HepG2 (cell line): Measurements from ENCODE around the gene CHIC2. TPM values are rescaled to one million over a fixed set of nuclear protein-coding genes. Genes with fewer than 3 reads are reported as not detected.

Experiments
- CERS6 ChIP-seq: sonication (generic); formaldehyde crosslinking; IDR thresholded peaks from 2 replicates; pipeline ENCODE4 v1.5.0; 2020; ENCODE audit warnings: missing genetic modification reagents
- GABPA ChIP-seq, 2 experiments: IDR thresholded peaks; 2 replicates each; pipeline ENCODE4 v1.6.1; 2011 to 2016; ENCODE audit warnings: low read depth in 2 of 2, low read length in 1 of 2, missing biosample characterization in 1 of 2, missing genetic modification characterization in 1 of 2
- GMEB2 ChIP-seq: IDR thresholded peaks from 2 replicates; pipeline ENCODE4 v1.6.1; 2016; ENCODE audit warnings: missing biosample characterization, missing genetic modification reagents, low read depth
- NRL ChIP-seq: sonication (generic); formaldehyde crosslinking; IDR thresholded peaks from 2 replicates; pipeline ENCODE4 v1.5.0; 2020; ENCODE audit warnings: missing genetic modification reagents, mild to moderate bottlenecking, moderate library complexity, borderline replicate concordance
- RELA ChIP-seq: sonication (generic); formaldehyde crosslinking; IDR thresholded peaks from 2 replicates; pipeline ENCODE4 v1.4.0; 2020; ENCODE audit warnings: missing genetic modification reagents
- ZEB1 ChIP-seq: IDR thresholded peaks from 2 replicates; pipeline ENCODE4 v1.6.1; 2012; ENCODE audit warnings: mild to moderate bottlenecking, low read depth, inconsistent platforms; ENCODE audit not compliant: insufficient replicate concordance
- ZMAT3 ChIP-seq: sonication (generic); formaldehyde crosslinking; conservative IDR thresholded peaks from 2 replicates; pipeline ENCODE4 v1.7.0; 2021; ENCODE audit warnings: missing genetic modification reagents
- ZNF260 ChIP-seq: sonication (generic); formaldehyde crosslinking; IDR thresholded peaks from 2 replicates; pipeline ENCODE4 v1.4.0; 2020; ENCODE audit warnings: missing genetic modification reagents, low read depth, mild to moderate bottlenecking, borderline replicate concordance
- ZNF317 ChIP-seq: sonication (generic); formaldehyde crosslinking; IDR thresholded peaks from 2 replicates; pipeline ENCODE4 v1.5.0; 2020; ENCODE audit warnings: mild to moderate bottlenecking, missing genetic modification reagents
- ZNF629 ChIP-seq: sonication (generic); formaldehyde crosslinking; conservative IDR thresholded peaks from 2 replicates; pipeline ENCODE4 v1.5.0; 2020; ENCODE audit warnings: missing genetic modification reagents
- ZNF687 ChIP-seq: sonication (generic); formaldehyde crosslinking; IDR thresholded peaks from 2 replicates; pipeline ENCODE4 v1.5.1; 2020; ENCODE audit warnings: mild to moderate bottlenecking, missing genetic modification reagents, moderate library complexity
- ZNF737 ChIP-seq: sonication (generic); formaldehyde crosslinking; IDR thresholded peaks from 2 replicates; pipeline ENCODE4 v1.5.0; 2020; ENCODE audit warnings: missing genetic modification reagents, mild to moderate bottlenecking, borderline replicate concordance
- ZNF761 ChIP-seq: sonication (generic); formaldehyde crosslinking; conservative IDR thresholded peaks from 2 replicates; pipeline ENCODE4 v1.4.0; 2020; ENCODE audit warnings: mild to moderate bottlenecking, missing genetic modification reagents
- ZNF784 ChIP-seq: sonication (generic); formaldehyde crosslinking; IDR thresholded peaks from 2 replicates; pipeline ENCODE4 v1.5.1; 2020; ENCODE audit warnings: missing genetic modification reagents, mild to moderate bottlenecking, borderline replicate concordance
- polyA plus RNA-seq, 8 experiments: library from polyadenylated mRNA; depleted of rRNA in 3 of 8; stranded (reverse) in 7 of 8; unstranded in 1 of 8; fragments of >200 nt; fragmentation: Illumina TruSeq in 4 of 8; extraction: Trizol in 4 of 8; gene quantifications; 2 replicates each; pipeline versions ENCODE4 v1.2.1 to v1.2.3, GENCODE V29; 2011 to 2016; ENCODE audit warnings: low read depth in 4 of 8, missing spikeins in 1 of 8, mixed read lengths in 1 of 8; ENCODE audit not compliant: insufficient read depth in 1 of 8
- total RNA-seq, 5 experiments: library from RNA; depleted of rRNA; stranded (reverse); fragments of >200 nt; fragmentation: Illumina TruSeq; extraction: Trizol; gene quantifications; 2 replicates each; pipeline ENCODE4 v1.2.3, GENCODE V29; 2016; ENCODE audit warnings: low read depth in 1 of 5
- TF ChIP-seq, protein P1 (sequence below): sonication (generic); formaldehyde crosslinking; IDR thresholded peaks from 2 replicates; pipeline ENCODE4 v1.8.1; 2023; ENCODE audit warnings: mild to moderate bottlenecking, missing genetic modification reagents
- TF ChIP-seq, protein P2 (sequence below): sonication (generic); formaldehyde crosslinking; IDR thresholded peaks from 2 replicates; pipeline ENCODE4 v1.4.0; 2020; ENCODE audit warnings: mild to moderate bottlenecking, missing genetic modification reagents

Gene CHIC2
- total and polyA plus RNA-seq, 2 of the 13 experiments (the other 11 are each of a cell fraction or from before 2014, with no cell fraction given): 10.0 to 17.2 TPM

- no peak for TF ChIP-seq CERS6 (CRISPR knock-in tag)
- TF ChIP-seq ZNF737: no peak
- no peak for TF ChIP-seq NRL (CRISPR knock-in tag)
- no peak; the same call in 1 of the 2 replicates for TF ChIP-seq ZMAT3 (CRISPR knock-in tag)
- no peak for TF ChIP-seq GABPA (IDR thresholded peaks at IDR 0.05; ENCODE audit: low read depth, low read length)
- no peak for TF ChIP-seq GABPA (CRISPR knock-in tag; IDR thresholded peaks at IDR 0.05; ENCODE audit: low read depth)
- TF ChIP-seq RELA (CRISPR knock-in tag): no peak
- no peak for TF ChIP-seq ZNF761 (CRISPR knock-in tag)
- TF ChIP-seq ZNF260 (CRISPR knock-in tag): no peak
- no peak for TF ChIP-seq ZNF784 (CRISPR knock-in tag)
- TF ChIP-seq ZNF687 (CRISPR knock-in tag): peak; percentile 96
- TF ChIP-seq, protein P1, sequence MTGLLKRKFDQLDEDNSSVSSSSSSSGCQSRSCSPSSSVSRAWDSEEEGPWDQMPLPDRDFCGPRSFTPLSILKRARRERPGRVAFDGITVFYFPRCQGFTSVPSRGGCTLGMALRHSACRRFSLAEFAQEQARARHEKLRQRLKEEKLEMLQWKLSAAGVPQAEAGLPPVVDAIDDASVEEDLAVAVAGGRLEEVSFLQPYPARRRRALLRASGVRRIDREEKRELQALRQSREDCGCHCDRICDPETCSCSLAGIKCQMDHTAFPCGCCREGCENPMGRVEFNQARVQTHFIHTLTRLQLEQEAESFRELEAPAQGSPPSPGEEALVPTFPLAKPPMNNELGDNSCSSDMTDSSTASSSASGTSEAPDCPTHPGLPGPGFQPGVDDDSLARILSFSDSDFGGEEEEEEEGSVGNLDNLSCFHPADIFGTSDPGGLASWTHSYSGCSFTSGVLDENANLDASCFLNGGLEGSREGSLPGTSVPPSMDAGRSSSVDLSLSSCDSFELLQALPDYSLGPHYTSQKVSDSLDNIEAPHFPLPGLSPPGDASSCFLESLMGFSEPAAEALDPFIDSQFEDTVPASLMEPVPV: 0 out of 2 replicates have a peak, but pooled peaks have one; percentile 55
- TF ChIP-seq GMEB2 (CRISPR knock-in tag): no peak
- TF ChIP-seq, protein P2, sequence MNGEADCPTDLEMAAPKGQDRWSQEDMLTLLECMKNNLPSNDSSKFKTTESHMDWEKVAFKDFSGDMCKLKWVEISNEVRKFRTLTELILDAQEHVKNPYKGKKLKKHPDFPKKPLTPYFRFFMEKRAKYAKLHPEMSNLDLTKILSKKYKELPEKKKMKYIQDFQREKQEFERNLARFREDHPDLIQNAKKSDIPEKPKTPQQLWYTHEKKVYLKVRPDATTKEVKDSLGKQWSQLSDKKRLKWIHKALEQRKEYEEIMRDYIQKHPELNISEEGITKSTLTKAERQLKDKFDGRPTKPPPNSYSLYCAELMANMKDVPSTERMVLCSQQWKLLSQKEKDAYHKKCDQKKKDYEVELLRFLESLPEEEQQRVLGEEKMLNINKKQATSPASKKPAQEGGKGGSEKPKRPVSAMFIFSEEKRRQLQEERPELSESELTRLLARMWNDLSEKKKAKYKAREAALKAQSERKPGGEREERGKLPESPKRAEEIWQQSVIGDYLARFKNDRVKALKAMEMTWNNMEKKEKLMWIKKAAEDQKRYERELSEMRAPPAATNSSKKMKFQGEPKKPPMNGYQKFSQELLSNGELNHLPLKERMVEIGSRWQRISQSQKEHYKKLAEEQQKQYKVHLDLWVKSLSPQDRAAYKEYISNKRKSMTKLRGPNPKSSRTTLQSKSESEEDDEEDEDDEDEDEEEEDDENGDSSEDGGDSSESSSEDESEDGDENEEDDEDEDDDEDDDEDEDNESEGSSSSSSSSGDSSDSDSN: peak; percentile 18; the same call in 1 of the 2 replicates
- TF ChIP-seq ZEB1: no peak
- 0 out of 2 replicates have a peak, but pooled peaks have one; percentile 28 for TF ChIP-seq ZNF317 (CRISPR knock-in tag)
- TF ChIP-seq ZNF629 (CRISPR knock-in tag): no peak; the same call in 1 of the 2 replicates
Measured at GRCh38 chr4:54091637-54092404, 27.4 kb upstream of the CHIC2 start (continued).
